NB4 (cell line): ENCODE measurements around the gene HSPA1L.

Source experiments
- POLR2A ChIP-seq: IDR thresholded peaks from 2 replicates; pipeline ENCODE4 v1.6.1; 2011; ENCODE audit warnings: mild to moderate bottlenecking; ENCODE audit not compliant: insufficient read length; ENCODE audit errors: extremely low read depth
- TF ChIP-seq, protein P1 (sequence below): IDR thresholded peaks from one replicate; pipeline ENCODE4 v1.5.1; 2012; ENCODE audit warnings: low read depth, low read length
- TF ChIP-seq, protein P2 (sequence below): IDR thresholded peaks from 2 replicates; pipeline ENCODE4 v1.6.1; 2011; ENCODE audit warnings: low read depth, low read length

DNA sequence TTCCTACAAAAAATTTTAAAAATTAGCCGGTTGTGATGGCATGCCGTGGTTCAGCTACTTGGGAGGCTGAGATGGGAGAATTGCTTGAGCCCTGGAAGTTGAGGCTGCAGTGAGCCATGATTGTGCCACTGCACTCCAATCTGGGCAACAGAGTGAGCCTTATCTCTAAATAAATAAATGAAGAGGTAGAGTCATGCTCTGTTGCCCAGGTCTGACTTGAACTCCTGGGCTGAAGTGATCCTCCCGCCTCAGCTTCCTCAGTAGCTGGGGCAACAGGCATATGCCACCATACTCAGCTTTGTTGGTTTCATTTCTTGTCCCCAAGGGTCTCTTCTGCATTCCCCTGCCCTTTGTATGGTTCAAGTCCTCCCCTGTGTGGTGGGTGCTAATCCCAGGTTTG, 29.4 kb upstream of the HSPA1L start:
- TF ChIP-seq, protein P1, sequence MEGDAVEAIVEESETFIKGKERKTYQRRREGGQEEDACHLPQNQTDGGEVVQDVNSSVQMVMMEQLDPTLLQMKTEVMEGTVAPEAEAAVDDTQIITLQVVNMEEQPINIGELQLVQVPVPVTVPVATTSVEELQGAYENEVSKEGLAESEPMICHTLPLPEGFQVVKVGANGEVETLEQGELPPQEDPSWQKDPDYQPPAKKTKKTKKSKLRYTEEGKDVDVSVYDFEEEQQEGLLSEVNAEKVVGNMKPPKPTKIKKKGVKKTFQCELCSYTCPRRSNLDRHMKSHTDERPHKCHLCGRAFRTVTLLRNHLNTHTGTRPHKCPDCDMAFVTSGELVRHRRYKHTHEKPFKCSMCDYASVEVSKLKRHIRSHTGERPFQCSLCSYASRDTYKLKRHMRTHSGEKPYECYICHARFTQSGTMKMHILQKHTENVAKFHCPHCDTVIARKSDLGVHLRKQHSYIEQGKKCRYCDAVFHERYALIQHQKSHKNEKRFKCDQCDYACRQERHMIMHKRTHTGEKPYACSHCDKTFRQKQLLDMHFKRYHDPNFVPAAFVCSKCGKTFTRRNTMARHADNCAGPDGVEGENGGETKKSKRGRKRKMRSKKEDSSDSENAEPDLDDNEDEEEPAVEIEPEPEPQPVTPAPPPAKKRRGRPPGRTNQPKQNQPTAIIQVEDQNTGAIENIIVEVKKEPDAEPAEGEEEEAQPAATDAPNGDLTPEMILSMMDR, result no peak
- no peak for TF ChIP-seq POLR2A
- TF ChIP-seq, protein P2, sequence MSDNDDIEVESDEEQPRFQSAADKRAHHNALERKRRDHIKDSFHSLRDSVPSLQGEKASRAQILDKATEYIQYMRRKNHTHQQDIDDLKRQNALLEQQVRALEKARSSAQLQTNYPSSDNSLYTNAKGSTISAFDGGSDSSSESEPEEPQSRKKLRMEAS, result no peak
